Natural killer cell treated with Interleukin-12 subunit alpha and Interleukin-12 subunit beta and Interleukin-15 and Interleukin-18, amount 100 ng/mL, for 72 hours (primary cell): ENCODE measurements around the gene NPAT. TPM values are rescaled to one million over a fixed set of nuclear protein-coding genes. Genes with fewer than 3 reads are reported as not detected.
"Not testable (repeated sequence)": the region's sequence is repeated elsewhere in the genome, so short reads cannot be mapped to it uniquely, and the experiment has no call there.

ENCODE experiments used
- ATAC-seq, 2 donors: fragments of 150-1000 bp; cut with Tn5 transposase in 1 of 2; sonication (Bioruptor Pico), chemical (Tn5 transposase) in 1 of 2; 2 replicates each; pipeline ENCODE4 v1.10.0; 2021
- DNase-seq: peaks from one replicate; pipeline ENCODE4 v3.0.0; 2022; ENCODE audit warnings: low spot score
- H3K27ac Mint-ChIP-seq, 2 donors: 1 replicate in 1 of 2; 2 replicates in 1 of 2; pipeline ENCODE4 v1.8.0; 2022; ENCODE audit warnings: mixed read lengths in 2 of 2, mild to moderate bottlenecking in 1 of 2, moderate library complexity in 1 of 2
- H3K27me3 Mint-ChIP-seq, 2 donors: 1 replicate in 1 of 2; 2 replicates in 1 of 2; pipeline ENCODE4 v1.8.0; 2022; ENCODE audit warnings: mixed read lengths in 2 of 2
- H3K36me3 Mint-ChIP-seq: one replicate; pipeline ENCODE4 v1.8.0; 2022; ENCODE audit warnings: mixed read lengths
- H3K4me1 Mint-ChIP-seq, 2 donors: 1 replicate in 1 of 2; 2 replicates in 1 of 2; pipeline ENCODE4 v1.8.0; 2022; ENCODE audit warnings: low read depth in 2 of 2, mixed read lengths in 2 of 2, mild to moderate bottlenecking in 1 of 2
- H3K4me3 Mint-ChIP-seq: one replicate; pipeline ENCODE4 v1.8.0; 2022; ENCODE audit warnings: mixed read lengths
- H3K9me3 Mint-ChIP-seq: 2 replicates; pipeline ENCODE4 v1.8.0; 2022; ENCODE audit warnings: mixed read lengths
- total RNA-seq, 2 donors: library from RNA; stranded (reverse); gene quantifications; one replicate each; pipeline ENCODE4 v1.2.3, GENCODE V29; 2022

The NPAT gene
- total RNA-seq, 2 donors from 2014 or later, result 31.1 to 35.8 TPM

GRCh38 chr11:108162878-108163277 lies 59.6 kb downstream of the NPAT start:
- ATAC-seq, H3K4me3 Mint-ChIP-seq, H3K27ac Mint-ChIP-seq, DNase-seq, H3K27me3 Mint-ChIP-seq, H3K9me3 Mint-ChIP-seq, H3K4me1 Mint-ChIP-seq: not testable (repeated sequence)
- H3K36me3 Mint-ChIP-seq, result peaks cover 19% of the 10 kb centered on the region

GRCh38 chr11:108160970-108161566 lies 61.4 kb downstream of the NPAT start:
- Mint-ChIP-seq H3K36me3 (peaks cover 7% of the 10 kb centered on the region), H3K27ac (peak overlapping the region in 1 of 2 donors; percentile 36), H3K4me1 (no peaks in the 10 kb centered on the region), H3K9me3 (no peaks in the 10 kb centered on the region), H3K4me3 (no peak overlapping the region), H3K27me3 (no peaks in the 10 kb centered on the region)
- DNase-seq, result no peak
- no peak for ATAC-seq

- DNase-seq (no peak), ATAC-seq (no peak)
- H3K36me3 Mint-ChIP-seq, result peaks cover 18% of the 10 kb centered on the region
- no peak overlapping the region for H3K27ac Mint-ChIP-seq
- H3K27me3 Mint-ChIP-seq, result no peaks in the 10 kb centered on the region
- no peaks in the 10 kb centered on the region for H3K4me1 Mint-ChIP-seq
- no peaks in the 10 kb centered on the region for H3K9me3 Mint-ChIP-seq
- H3K4me3 Mint-ChIP-seq, result no peak overlapping the region
These were observed 67.8 kb downstream of the NPAT start for GRCh38 chr11:108154591-108154990.

- ATAC-seq, result no peak
- peak overlapping the region in 1 of 2 donors; percentile 4 for H3K27ac Mint-ChIP-seq
- no peaks in the 10 kb centered on the region for H3K27me3 Mint-ChIP-seq
- H3K36me3 Mint-ChIP-seq, result peaks cover 33% of the 10 kb centered on the region
- no peak for DNase-seq
- H3K4me1 Mint-ChIP-seq, result peaks cover 0 to 6% of the 10 kb centered on the region in 2 donors
- H3K4me3 Mint-ChIP-seq, result no peak overlapping the region
- H3K9me3 Mint-ChIP-seq, result no peaks in the 10 kb centered on the region
These were observed 73.9 kb downstream of the NPAT start for GRCh38 chr11:108148556-108148955.

GRCh38 chr11:108147150-108147549 lies 75.3 kb downstream of the NPAT start:
- no peak for DNase-seq
- peaks cover 0 to 6% of the 10 kb centered on the region in 2 donors for H3K4me1 Mint-ChIP-seq
- H3K9me3 Mint-ChIP-seq, result no peaks in the 10 kb centered on the region
- no peak overlapping the region for H3K4me3 Mint-ChIP-seq
- peaks cover 33% of the 10 kb centered on the region for H3K36me3 Mint-ChIP-seq
- H3K27ac Mint-ChIP-seq, result no peak overlapping the region
- no peak for ATAC-seq
- H3K27me3 Mint-ChIP-seq, result no peaks in the 10 kb centered on the region

- Mint-ChIP-seq H3K36me3 (peaks cover 33% of the 10 kb centered on the region), H3K27ac (peak overlapping the region; percentile 19), H3K9me3 (no peaks in the 10 kb centered on the region), H3K4me3 (no peak overlapping the region), H3K27me3 (no peaks in the 10 kb centered on the region), H3K4me1 (peaks cover 0 to 6% of the 10 kb centered on the region in 2 donors)
- DNase-seq (no peak), ATAC-seq (no peak)
These were observed 77.8 kb downstream of the NPAT start for GRCh38 chr11:108144615-108145014.

- Mint-ChIP-seq H3K36me3 (peaks cover 21% of the 10 kb centered on the region), H3K9me3 (no peaks in the 10 kb centered on the region), H3K4me1 (peaks cover under 1 to 6% of the 10 kb centered on the region in 2 donors), H3K4me3 (no peak overlapping the region), H3K27ac (no peak overlapping the region), H3K27me3 (no peaks in the 10 kb centered on the region)
- no peak for ATAC-seq
- DNase-seq, result no peak
These were observed 80.1 kb downstream of the NPAT start for GRCh38 chr11:108142304-108142703.

GRCh38 chr11:108137212-108137611 lies 85.2 kb downstream of the NPAT start:
- DNase-seq (no peak), ATAC-seq (no peak)
- no peaks in the 10 kb centered on the region for H3K27me3 Mint-ChIP-seq
- peaks cover 5% of the 10 kb centered on the region for H3K36me3 Mint-ChIP-seq
- H3K27ac Mint-ChIP-seq, result peak overlapping the region in 1 of 2 donors; percentile 30
- no peak overlapping the region for H3K4me3 Mint-ChIP-seq
- no peaks in the 10 kb centered on the region for H3K9me3 Mint-ChIP-seq
- H3K4me1 Mint-ChIP-seq, result peaks cover 0 to 3% of the 10 kb centered on the region in 2 donors

GRCh38 chr11:108135845-108136544 lies 86.4 kb downstream of the NPAT start:
- Mint-ChIP-seq H3K4me3 (no peak overlapping the region), H3K36me3 (peaks cover 5% of the 10 kb centered on the region), H3K4me1 (peaks cover 0 to 3% of the 10 kb centered on the region in 2 donors), H3K9me3 (no peaks in the 10 kb centered on the region), H3K27ac (no peak overlapping the region), H3K27me3 (no peaks in the 10 kb centered on the region)
- DNase-seq, result no peak
- ATAC-seq, result no peak

GRCh38 chr11:108132993-108133538 lies 89.4 kb downstream of the NPAT start:
- H3K4me1 Mint-ChIP-seq, H3K27ac Mint-ChIP-seq, H3K4me3 Mint-ChIP-seq, DNase-seq, H3K27me3 Mint-ChIP-seq, ATAC-seq, H3K9me3 Mint-ChIP-seq, H3K36me3 Mint-ChIP-seq: not testable (repeated sequence)

- Mint-ChIP-seq H3K27me3 (no peaks in the 10 kb centered on the region), H3K4me1 (peaks cover 0 to 2% of the 10 kb centered on the region in 2 donors), H3K9me3 (no peaks in the 10 kb centered on the region), H3K36me3 (no peaks in the 10 kb centered on the region), H3K27ac (no peak overlapping the region), H3K4me3 (no peak overlapping the region)
- ATAC-seq (no peak), DNase-seq (no peak)
These were observed 90.4 kb downstream of the NPAT start for GRCh38 chr11:108131993-108132392.

- H3K9me3 Mint-ChIP-seq, result no peaks in the 10 kb centered on the region
- H3K27me3 Mint-ChIP-seq, result no peaks in the 10 kb centered on the region
- ATAC-seq (no peak), DNase-seq (no peak)
- H3K27ac Mint-ChIP-seq, result no peak overlapping the region
- H3K4me3 Mint-ChIP-seq, result no peak overlapping the region
- peaks cover 3% of the 10 kb centered on the region for H3K36me3 Mint-ChIP-seq
- H3K4me1 Mint-ChIP-seq, result peaks cover 23% of the 10 kb centered on the region in 2 donors
These were observed 93.7 kb downstream of the NPAT start for GRCh38 chr11:108128772-108129171.

GRCh38 chr11:108125096-108125495 lies 97.3 kb downstream of the NPAT start:
- ATAC-seq, result no peak
- peak overlapping the region; percentile 75 to 82 for H3K27ac Mint-ChIP-seq
- no peaks in the 10 kb centered on the region for H3K27me3 Mint-ChIP-seq
- H3K4me1 Mint-ChIP-seq, result peaks cover 39 to 40% of the 10 kb centered on the region in 2 donors
- H3K36me3 Mint-ChIP-seq, result peaks cover 4% of the 10 kb centered on the region
- DNase-seq, result no peak
- H3K4me3 Mint-ChIP-seq, result peak overlapping the region; percentile 80
- no peaks in the 10 kb centered on the region for H3K9me3 Mint-ChIP-seq

GRCh38 chr11:108122166-108122628 lies 100.2 kb downstream of the NPAT start:
- no peak for DNase-seq
- Mint-ChIP-seq H3K9me3 (no peaks in the 10 kb centered on the region), H3K27me3 (no peaks in the 10 kb centered on the region), H3K27ac (peak overlapping the region; percentile 12 to 88), H3K36me3 (peaks cover 4% of the 10 kb centered on the region), H3K4me3 (peak overlapping the region; percentile 80), H3K4me1 (peaks cover 36 to 40% of the 10 kb centered on the region in 2 donors)
- no peak for ATAC-seq
